IMR-90 (cell line): ENCODE measurements around the gene KDM2B. TPM values are rescaled to one million over a fixed set of nuclear protein-coding genes. Genes with fewer than 3 reads are reported as not detected.

Experiments used
- ATAC-seq: fragments of 200-7000 bp; cut with Tn5 transposase; 2 replicates; pipeline ENCODE4 v1.9.1; 2020; ENCODE audit warnings: low read depth, mild to moderate bottlenecking, moderate library complexity
- BruUV-seq: library from RNA; stranded (reverse); fragments of 400-500 nt; replicated peaks from 2 replicates; lab custom pipeline; 2021; lab: Mats Ljungman, UMichigan
- CTCF ChIA-PET: fragments of 300-600 bp; formaldehyde crosslinking; extraction: SDS; loops from one replicate; lab custom pipeline; 2021; ENCODE audit warnings: antibody characterized with exemption; lab: Yijun Ruan, JAX
- POLR2A ChIA-PET: fragments of 300-600 bp; sonication (Branson Sonifier 250); formaldehyde crosslinking; loops from one replicate; lab custom pipeline; 2022; ENCODE audit warnings: antibody characterized with exemption; ENCODE audit not compliant: unreplicated experiment; lab: Charles Lee
- DNase-seq: peaks from one replicate; pipeline ENCODE4 v3.0.0; 2013
- H2AFZ ChIP-seq: replicated peaks from 2 replicates; pipeline ENCODE3; 2013; ENCODE audit warnings: low read length, mild to moderate bottlenecking; ENCODE audit not compliant: poor library complexity
- H2AK5ac ChIP-seq: 2 replicates; pipeline ENCODE4 v1.6.1; 2013; ENCODE audit warnings: low read depth, low read length, inconsistent platforms
- H2AK9ac ChIP-seq: replicated peaks from 2 replicates; pipeline ENCODE3; 2013; ENCODE audit warnings: mild to moderate bottlenecking, low read depth, low read length, moderate library complexity; ENCODE audit not compliant: poor library complexity
- H2BK120ac ChIP-seq: 2 replicates; pipeline ENCODE4 v1.6.1; 2013; ENCODE audit warnings: low read depth, low read length, inconsistent platforms
- H2BK15ac ChIP-seq: 3 replicates; pipeline ENCODE4 v1.6.1; 2013; ENCODE audit warnings: low read depth, low read length, inconsistent platforms
- H2BK20ac ChIP-seq: 2 replicates; pipeline ENCODE4 v1.6.1; 2013; ENCODE audit warnings: low read depth, mild to moderate bottlenecking, inconsistent platforms, low read length, moderate library complexity
- H2BK5ac ChIP-seq: 2 replicates; pipeline ENCODE4 v1.6.1; 2013; ENCODE audit warnings: mild to moderate bottlenecking, low read depth, low read length, inconsistent platforms; ENCODE audit not compliant: poor library complexity, severe bottlenecking
- H3K14ac ChIP-seq: replicated peaks from 2 replicates; pipeline ENCODE4 v1.6.1; 2013; ENCODE audit warnings: low read depth, low read length, inconsistent platforms
- H3K18ac ChIP-seq: 2 replicates; pipeline ENCODE4 v1.6.1; 2013; ENCODE audit warnings: low read depth, low read length, control low read depth
- H3K23ac ChIP-seq: 2 replicates; pipeline ENCODE4 v1.6.1; 2013; ENCODE audit warnings: low read depth, low read length, inconsistent platforms
- H3K27ac ChIP-seq: 2 replicates; pipeline ENCODE4 v1.5.1; 2013; ENCODE audit warnings: mild to moderate bottlenecking, control low read depth, low read length; ENCODE audit not compliant: insufficient read depth
- H3K27me3 ChIP-seq: 2 replicates; pipeline ENCODE4 v1.6.1; 2013; ENCODE audit warnings: low read length; ENCODE audit not compliant: control insufficient read depth, insufficient read depth
- H3K36me3 ChIP-seq: 2 replicates; pipeline ENCODE4 v1.6.1; 2013; ENCODE audit warnings: low read length, mixed read lengths; ENCODE audit not compliant: control insufficient read depth, insufficient read depth
- H3K4ac ChIP-seq: 2 replicates; pipeline ENCODE4 v1.6.1; 2013; ENCODE audit warnings: low read depth, low read length, inconsistent platforms
- H3K4me1 ChIP-seq: 2 replicates; pipeline ENCODE4 v1.6.1; 2013; ENCODE audit warnings: low read length, mixed read lengths; ENCODE audit not compliant: control insufficient read depth, insufficient read depth
- H3K4me2 ChIP-seq: 2 replicates; pipeline ENCODE4 v1.6.1; 2013; ENCODE audit warnings: low read depth, mild to moderate bottlenecking, control low read depth, low read length, moderate library complexity
- H3K4me3 ChIP-seq: 2 replicates; pipeline ENCODE4 v1.5.1; 2013; ENCODE audit warnings: low read depth, mild to moderate bottlenecking, control low read depth, low read length, moderate library complexity; ENCODE audit not compliant: insufficient read depth
- H3K56ac ChIP-seq: 2 replicates; pipeline ENCODE4 v1.6.1; 2013; ENCODE audit warnings: low read length, inconsistent platforms; ENCODE audit not compliant: insufficient read depth; ENCODE audit errors: extremely low read depth
- H3K79me1 ChIP-seq, 2 experiments: 2 replicates each; pipeline ENCODE4 v1.6.1; 2013; ENCODE audit warnings: low read length in 2 of 2, inconsistent platforms in 1 of 2, low read depth in 1 of 2
- H3K9ac ChIP-seq: 2 replicates; pipeline ENCODE4 v1.6.1; 2013; ENCODE audit warnings: low read depth, low read length, control low read depth
- H3K9me1 ChIP-seq: 2 replicates; pipeline ENCODE4 v1.6.1; 2013; ENCODE audit warnings: low read length, inconsistent platforms; ENCODE audit not compliant: insufficient read depth
- H3K9me3 ChIP-seq: 2 replicates; pipeline ENCODE4 v1.6.1; 2013; ENCODE audit warnings: low read length; ENCODE audit not compliant: control insufficient read depth, insufficient read depth
- H4K20me1 ChIP-seq: 2 replicates; pipeline ENCODE4 v1.6.1; 2013; ENCODE audit warnings: low read length, inconsistent platforms; ENCODE audit not compliant: insufficient read depth
- H4K5ac ChIP-seq: 2 replicates; pipeline ENCODE4 v1.6.1; 2013; ENCODE audit warnings: mild to moderate bottlenecking, low read depth, low read length, control low read depth
- H4K8ac ChIP-seq, 2 experiments: 2 replicates each; pipeline ENCODE4 v1.6.1; 2013; ENCODE audit warnings: low read depth in 2 of 2, low read length in 2 of 2, control low read depth in 1 of 2, inconsistent platforms in 1 of 2
- H4K91ac ChIP-seq: 2 replicates; pipeline ENCODE4 v1.6.1; 2013; ENCODE audit warnings: low read depth, low read length, inconsistent platforms; ENCODE audit not compliant: insufficient read depth
- MAZ ChIP-seq: IDR thresholded peaks from 2 replicates; pipeline ENCODE4 v1.6.1; 2012; ENCODE audit warnings: low read depth, mild to moderate bottlenecking, low read length, improper control_type of control experiment, moderate library complexity, borderline replicate concordance
- MXI1 ChIP-seq: IDR thresholded peaks from 2 replicates; pipeline ENCODE4 v1.6.1; 2012; ENCODE audit warnings: low read depth, mild to moderate bottlenecking, low read length, moderate library complexity, borderline replicate concordance
- USF2 ChIP-seq: fragments of 150-350 bp; IDR thresholded peaks from 2 replicates; pipeline ENCODE4 v1.6.1; 2017; ENCODE audit warnings: mild to moderate bottlenecking, antibody characterized with exemption, low read length, low read depth
- WGBS, 2 experiments: methylation state at CpG; one replicate each; pipeline versions ENCODE4 v1.1.5 to v1.1.7; 2013; ENCODE audit warnings: missing lambda C conversion rate in 2 of 2; ENCODE audit not compliant: insufficient read length in 1 of 2; ENCODE audit errors: extremely low coverage in 2 of 2; 5-methylcytosine and 5-hydroxymethylcytosine counted together
- dilution Hi-C: fragments of 300-500 bp; cut with HindIII; formaldehyde crosslinking; loops from one replicate; pipeline ENCODE4 v1.14.3; 2018; ENCODE audit warnings: low sequenced_read_pairs; ENCODE audit not compliant: unreplicated experiment
- in situ Hi-C: fragments of 300-500 bp; cut with MboI; formaldehyde crosslinking; loops from 3 replicates; pipeline ENCODE4 v1.14.3; 2019; ENCODE audit warnings: low sequenced_read_pairs, inconsistent platforms, mixed read lengths
- intact Hi-C: fragments of 100-400 bp; cut with micrococcal nuclease; formaldehyde crosslinking; loops from 2 replicates; pipeline ENCODE4 v1.10.0; 2022
- polyA plus RNA-seq, 3 experiments: library from polyadenylated mRNA; depleted of rRNA; stranded (reverse); fragments of >200 nt; gene quantifications; 2 replicates each; pipeline ENCODE4 v1.2.3, GENCODE V29; 2012; ENCODE audit warnings: low replicate concordance in 1 of 3
- total RNA-seq: library from RNA; depleted of rRNA; stranded (reverse); fragments of >200 nt; gene quantifications from 2 replicates; pipeline ENCODE4 v1.2.3, GENCODE V29; 2012

Gene KDM2B
- total and polyA plus RNA-seq, 2 of the 4 experiments (the other 2 are of a cell fraction), result 22.6 to 24.2 TPM

- no TSS peak for BruUV-seq
- H3K9me3 ChIP-seq, result no peaks in the 10 kb centered on the region
- H2AK9ac ChIP-seq, result no peak overlapping the region
- no peak overlapping the region for H3K4ac ChIP-seq
- H2AK5ac ChIP-seq, result no peak overlapping the region
- peaks cover 2% of the 10 kb centered on the region for H3K36me3 ChIP-seq
- 93% methylated on average over 2 of the region's 9 CpGs; no CpG with 5 or more reads in 1 of the 2 experiments for WGBS, 2 experiments
- no peaks in the 10 kb centered on the region for H3K9me1 ChIP-seq
- H2BK120ac ChIP-seq, result no peak overlapping the region
- no peak overlapping the region for H2BK20ac ChIP-seq
- ChIA-PET CTCF (interaction anchor here (1.2 kb wide), 1 partner anchor 16 kb away, joined by 3 read pairs; no protein-coding TSS in a partner anchor), POLR2A (no interaction called here)
- H3K4me1 ChIP-seq, result peaks cover 1% of the 10 kb centered on the region; the same call in 1 of the 2 replicates
- ATAC-seq, result no peak
- no peak overlapping the region for H4K91ac ChIP-seq
- no peak overlapping the region for H2AFZ ChIP-seq
- no peaks in the 10 kb centered on the region for H3K27me3 ChIP-seq
- no peak overlapping the region for H3K4me2 ChIP-seq
- H3K4me3 ChIP-seq, result no peak overlapping the region
- H3K9ac ChIP-seq, result no peak overlapping the region
- no peak overlapping the region for H2BK5ac ChIP-seq
- H3K27ac ChIP-seq, result no peak overlapping the region
- no peak for DNase-seq
- dilution Hi-C loops (no loop called here), intact Hi-C loops (loop anchor here (2.0 to 5.0 kb wide), 3 partner anchors 35 to 165 kb away; partner anchors contain the start of gene MORN3), in situ Hi-C loops (no loop called here)
- no peak overlapping the region for H3K18ac ChIP-seq
- no peak overlapping the region for H3K23ac ChIP-seq
- H2BK15ac ChIP-seq, result no peak overlapping the region
- no peak overlapping the region for H3K14ac ChIP-seq
- H4K5ac ChIP-seq, result no peak overlapping the region
- no peak overlapping the region for H4K8ac ChIP-seq
- TF ChIP-seq MXI1, result no peak
- TF ChIP-seq USF2, result no peak
- TF ChIP-seq MAZ, result no peak
- H3K56ac ChIP-seq, result no peak overlapping the region
- peaks cover 0 to 3% of the 10 kb centered on the region in 2 experiments; a peak in 3 of 4 replicates for H3K79me1 ChIP-seq
- no peaks in the 10 kb centered on the region for H4K20me1 ChIP-seq
Observed at GRCh38 chr12:121501946-121502345, 78.9 kb downstream of the KDM2B start.
